T-helper 2 cell treated with Interferon-gamma antibody and Interleukin-4, amounts not matched to agents 100 ng/mL and 5 ng/mL, for 36 hours (primary cell): ENCODE results near the gene ORMDL3. TPM values are rescaled to one million over a fixed set of nuclear protein-coding genes. Genes with fewer than 3 reads are reported as not detected.

Experiments
- intact Hi-C: fragments of 100-400 bp; cut with micrococcal nuclease; formaldehyde crosslinking; loops from one replicate; pipeline ENCODE4 v1.15.1; 2023
- total RNA-seq: library from RNA; stranded (reverse); gene quantifications from 2 replicates; pipeline ENCODE4 v1.2.3, GENCODE V29; 2022

Gene ORMDL3, protein sequence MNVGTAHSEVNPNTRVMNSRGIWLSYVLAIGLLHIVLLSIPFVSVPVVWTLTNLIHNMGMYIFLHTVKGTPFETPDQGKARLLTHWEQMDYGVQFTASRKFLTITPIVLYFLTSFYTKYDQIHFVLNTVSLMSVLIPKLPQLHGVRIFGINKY
- total RNA-seq, result 120 and 134 TPM in 2 replicates

DNA sequence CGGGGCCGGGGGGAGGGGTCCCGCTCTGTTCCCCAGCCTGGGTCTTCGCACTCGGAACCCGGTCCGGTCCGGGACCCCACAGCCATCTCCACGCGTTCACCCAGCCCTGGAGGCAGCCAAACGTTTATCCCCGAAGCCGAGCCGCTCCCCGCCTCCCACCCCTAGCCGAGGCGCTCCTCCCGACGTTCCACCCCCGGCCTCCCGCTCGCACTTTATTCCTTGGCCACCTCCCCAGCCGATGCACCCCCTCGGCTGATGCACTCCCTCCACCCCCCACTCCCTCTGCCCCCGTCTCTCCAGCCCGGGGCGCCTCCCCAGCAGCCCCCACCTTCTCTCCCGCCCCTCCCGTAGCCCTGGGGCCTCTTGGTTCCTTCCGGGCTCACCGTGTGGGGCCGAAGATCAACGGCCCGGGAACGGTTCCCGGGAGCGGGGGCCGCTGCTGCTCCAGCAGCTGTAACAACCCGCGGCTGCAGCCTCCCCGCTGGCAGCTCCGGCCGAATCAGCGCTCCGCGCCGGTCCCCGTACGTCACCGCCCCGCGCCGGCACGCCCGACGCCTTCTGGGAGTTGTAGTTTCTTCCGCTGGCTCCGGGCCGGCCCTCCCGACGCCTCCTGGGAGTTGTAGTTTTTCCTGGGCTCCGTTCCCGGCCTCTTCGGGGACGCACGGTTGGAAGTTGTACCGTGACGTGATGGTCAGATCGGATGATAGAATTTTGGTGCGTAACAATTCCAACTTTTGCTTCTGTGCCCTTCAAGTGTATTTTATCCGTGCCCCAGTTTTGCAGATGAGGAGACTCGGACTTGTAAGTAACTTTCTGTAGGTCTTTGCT lies at the start of gene ORMDL3, which contains the start of gene LRRC3C:
ORMDL3 (minus strand) TSS at position 501 of the 828 bp plus-strand sequence. CDS start 3,398 bp downstream, outside the sequence.
LRRC3C (plus strand) TSS at position 632 of the 828 bp plus-strand sequence. CDS start 13,792 bp downstream, outside the sequence.
- intact Hi-C loops, result loop anchor here (1.0 to 10.0 kb wide), 6 partner anchors 26 to 173 kb away; partner anchors contain the start of genes IKZF3 and PSMD3

DNA sequence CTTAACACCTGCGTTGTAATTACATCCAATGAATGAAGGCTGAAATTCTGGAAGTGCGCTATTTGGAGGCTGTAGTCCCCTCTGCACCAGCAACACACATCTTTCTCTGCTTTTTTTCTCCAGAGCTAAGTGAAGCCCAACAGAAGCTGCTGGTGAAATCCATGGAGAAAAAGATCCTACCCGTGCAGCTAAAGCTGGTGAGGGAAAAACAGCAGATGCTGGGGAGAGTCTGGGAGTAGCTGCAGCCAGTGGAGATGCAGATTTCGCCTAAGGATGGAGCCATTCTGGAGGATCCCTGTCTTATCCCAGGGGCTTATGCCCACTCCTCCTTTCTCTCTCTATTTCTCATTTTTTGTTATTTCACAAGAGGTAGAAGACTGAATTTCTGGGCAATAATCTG lies 48.4 kb upstream of the ORMDL3 start:
- intact Hi-C loops, result no loop called here

DNA sequence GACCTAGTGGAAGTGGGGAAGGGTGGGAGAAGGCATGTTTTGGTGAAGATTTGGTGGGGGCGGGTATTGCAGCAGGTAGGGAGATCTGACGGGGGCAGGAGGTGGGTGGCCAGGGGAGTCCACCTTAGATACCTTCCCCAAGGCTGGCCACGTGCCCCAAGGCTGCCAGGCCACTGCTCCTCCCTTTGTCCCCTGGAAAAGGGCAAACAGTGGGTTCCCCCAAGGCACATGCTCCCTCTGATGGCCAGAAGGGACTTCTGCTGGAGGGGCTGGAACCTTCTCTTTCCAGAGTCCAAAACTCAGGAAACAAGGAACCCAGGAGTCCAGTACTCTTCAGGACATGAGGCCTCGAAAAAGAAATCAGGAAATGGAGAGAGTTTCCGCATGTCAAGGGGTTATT lies 47.0 kb upstream of the ORMDL3 start:
- intact Hi-C loops, result no loop called here

DNA sequence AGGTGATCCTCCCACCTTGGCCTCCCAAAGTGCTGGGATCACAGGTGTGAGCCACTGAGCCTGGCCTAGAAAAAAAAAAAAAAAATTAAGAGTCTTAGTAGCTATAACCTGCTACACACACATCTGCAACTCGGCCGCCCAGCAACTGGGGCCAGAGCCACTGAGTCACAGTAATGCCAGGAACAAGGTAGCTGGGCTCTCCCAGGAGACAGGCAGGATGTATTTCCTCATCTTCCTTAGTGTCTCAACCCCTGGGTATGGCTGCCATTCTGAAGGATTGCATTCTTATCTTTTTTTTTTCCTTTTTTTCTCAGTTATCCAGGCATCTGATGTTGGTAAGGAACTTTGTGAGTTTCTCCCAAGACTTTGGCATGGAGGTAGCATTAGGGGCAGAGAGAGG lies 46.1 kb upstream of the ORMDL3 start:
- intact Hi-C loops, result no loop called here

DNA sequence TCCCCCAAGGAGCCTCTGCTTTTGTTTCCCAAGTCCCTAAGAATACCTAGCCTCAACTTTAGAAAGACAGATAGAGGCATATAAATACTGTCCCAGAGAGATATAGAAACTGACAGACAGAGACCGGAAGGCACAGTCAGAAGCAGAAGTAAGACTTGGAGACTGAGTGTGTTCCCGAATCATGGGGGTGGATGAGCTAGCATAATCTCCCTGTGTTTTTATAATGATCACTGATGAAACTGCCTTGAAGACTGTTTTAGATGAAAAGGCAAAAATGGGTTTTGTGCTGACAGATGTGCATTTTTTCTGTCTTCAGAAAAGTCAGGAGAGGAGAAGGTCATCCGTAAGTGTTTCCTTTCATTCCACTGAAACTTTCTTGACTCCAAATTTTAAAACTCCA lies 44.9 kb upstream of the ORMDL3 start:
- intact Hi-C loops, result no loop called here

DNA sequence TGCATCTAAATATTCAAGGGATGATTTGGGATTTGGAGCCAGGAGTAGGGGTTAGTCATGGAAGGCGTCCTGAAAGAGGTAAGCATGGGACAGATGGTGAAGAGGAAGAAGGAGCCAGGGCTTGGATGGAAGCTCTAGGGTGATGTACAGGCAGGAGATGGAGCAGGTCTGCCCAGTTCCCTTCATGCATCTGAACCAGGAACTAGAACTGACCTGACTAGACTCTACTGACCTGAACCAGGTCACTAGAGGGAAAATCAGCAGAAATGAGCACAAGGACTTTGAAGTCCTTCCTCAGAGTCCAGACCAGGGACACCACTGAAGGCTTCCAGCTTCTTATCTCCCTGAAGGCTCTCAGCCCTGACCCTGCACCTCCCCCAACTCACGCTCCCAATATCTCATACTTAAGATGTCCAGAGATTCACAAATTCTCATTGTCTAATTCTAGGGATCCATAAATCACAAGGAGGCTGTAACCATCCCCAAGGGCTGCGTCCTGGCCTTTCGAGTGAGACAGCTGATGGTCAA lies 43.7 kb upstream of the ORMDL3 start:
- intact Hi-C loops, result no loop called here

DNA sequence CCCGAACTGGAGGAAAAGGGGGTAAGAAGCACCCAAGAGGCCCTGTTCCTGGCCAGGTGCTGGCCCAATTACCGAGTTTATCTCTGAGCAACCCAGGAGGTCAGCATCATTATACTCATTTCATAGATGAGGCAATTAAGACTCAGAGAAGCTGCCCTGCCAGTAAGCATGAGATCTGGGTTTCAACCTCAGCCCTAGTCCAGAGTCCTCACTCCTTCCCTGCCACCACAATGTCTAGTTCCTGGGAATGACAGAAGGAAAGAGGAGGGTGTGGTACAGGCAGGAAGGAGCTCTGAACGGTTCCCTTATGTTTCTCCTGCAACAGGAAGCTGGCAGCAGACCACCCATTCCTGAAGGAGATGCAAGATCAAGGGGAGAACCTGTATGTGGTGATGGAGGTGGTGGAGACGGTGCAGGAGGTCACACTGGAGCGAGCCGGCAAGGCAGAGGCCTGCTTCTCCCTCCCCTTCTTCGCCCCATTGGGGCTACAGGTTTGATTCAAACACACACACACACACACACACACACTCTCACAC lies 42.8 kb upstream of the ORMDL3 start:
- intact Hi-C loops, result no loop called here

DNA sequence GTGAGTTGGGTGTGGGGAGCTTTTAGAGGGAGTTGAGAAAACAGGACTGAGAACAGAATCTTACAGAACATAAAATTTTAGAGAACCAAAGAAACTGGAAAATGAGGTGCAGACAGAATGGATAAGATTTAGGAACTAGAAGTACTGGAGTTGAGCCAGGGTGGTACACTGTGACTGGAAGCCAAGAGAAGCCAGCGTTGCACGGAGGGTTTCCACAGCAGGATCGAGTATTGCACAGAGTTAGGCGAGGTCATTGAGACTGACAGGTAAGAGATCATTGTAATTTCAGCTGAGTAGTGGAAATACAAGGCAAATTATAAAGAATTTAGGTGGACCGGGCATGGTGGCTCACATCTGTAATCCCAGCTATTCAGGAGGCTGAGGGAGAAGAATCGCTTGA lies 42.0 kb upstream of the ORMDL3 start:
- intact Hi-C loops, result no loop called here

DNA sequence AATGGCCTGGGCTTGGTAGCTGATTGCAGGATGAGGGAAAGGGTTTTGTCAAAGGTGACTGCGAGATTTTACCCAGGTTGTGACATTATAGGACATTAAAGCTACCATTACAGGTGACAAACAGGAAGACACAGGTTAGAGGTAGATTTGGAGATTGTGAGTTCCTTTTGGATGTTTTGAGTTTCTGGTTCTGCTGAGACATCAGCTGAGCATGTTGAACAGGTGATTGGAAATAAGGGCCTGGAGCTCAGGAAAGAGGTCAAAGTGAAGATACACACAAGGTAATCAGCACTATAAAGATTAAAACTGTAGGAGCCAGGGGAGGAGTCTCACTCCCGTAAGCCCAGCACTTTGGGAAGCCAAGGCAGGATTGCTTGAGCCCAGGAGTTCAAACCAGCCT lies 41.4 kb upstream of the ORMDL3 start:
- intact Hi-C loops, result no loop called here

DNA sequence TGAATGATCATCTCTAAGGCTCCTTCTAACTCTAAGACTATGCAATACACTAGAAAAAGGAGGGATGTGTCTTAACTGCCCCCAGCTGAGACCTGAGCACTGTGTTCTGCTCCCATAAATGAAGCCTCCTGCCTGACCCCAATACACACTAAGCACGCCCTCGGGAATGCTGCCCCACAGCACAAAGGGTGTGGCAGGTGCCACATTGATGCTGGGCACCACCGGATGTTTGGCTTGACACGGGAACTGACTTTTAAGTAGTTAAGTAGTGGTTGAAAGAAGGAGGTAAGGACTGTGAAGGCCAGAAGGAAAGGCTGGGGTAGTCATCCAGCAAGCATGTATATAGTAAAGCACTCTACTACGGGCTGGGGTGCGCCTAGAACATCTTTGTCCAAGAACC lies 39.4 kb upstream of the ORMDL3 start:
- intact Hi-C loops, result no loop called here

DNA sequence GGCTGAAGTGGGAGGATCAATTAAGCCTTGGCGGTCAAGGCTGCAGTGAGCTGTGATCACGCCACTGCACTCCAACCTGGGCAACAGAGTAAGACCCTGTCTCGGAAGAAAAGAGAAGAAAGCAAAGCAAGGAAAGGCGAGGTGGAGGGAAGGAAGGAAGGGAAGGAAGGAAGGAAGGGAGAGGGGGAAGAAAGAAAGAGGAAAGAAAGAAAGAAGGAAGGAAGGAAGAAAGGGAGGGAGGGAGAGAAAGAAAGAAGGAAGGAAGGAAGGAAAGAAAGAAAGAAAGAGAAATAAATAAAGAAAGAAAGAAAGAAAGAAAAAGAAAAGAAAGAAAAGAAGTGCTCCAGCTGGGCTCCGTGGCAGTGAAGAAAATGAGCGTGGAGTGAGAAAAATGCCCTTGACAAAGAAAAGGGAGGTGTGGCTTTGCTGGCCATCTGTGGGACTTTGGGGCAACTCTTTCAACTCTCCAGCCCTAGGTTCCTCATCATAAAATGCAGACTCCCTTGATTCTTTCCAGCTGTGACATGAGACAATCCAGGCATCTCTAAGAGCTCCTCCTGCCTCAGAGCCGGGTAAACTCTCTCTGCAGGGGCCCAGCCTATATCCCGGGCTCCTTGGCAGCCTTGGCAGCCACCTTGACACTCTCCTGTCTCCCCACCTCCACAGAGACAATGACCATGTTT lies 37.8 kb upstream of the ORMDL3 start:
- intact Hi-C loops, result no loop called here

DNA sequence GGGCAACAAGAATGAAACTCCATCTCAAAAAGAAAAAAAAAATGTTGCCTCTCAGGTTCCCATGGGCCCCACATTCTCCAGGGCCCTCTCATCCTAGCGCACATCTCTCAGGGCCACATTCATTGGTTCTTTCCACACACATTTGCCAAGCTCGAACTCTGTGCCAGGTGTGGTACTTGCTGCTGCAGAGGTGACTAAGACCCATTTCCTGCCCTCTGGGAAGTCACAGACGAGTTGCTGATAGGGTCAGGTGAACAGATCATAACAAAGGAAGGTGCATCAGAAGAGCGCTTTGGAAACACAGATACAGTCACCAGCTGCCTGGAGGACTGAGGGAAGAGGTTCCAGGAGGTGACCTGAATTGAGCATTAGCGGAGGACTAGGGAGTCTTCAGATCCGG lies 36.4 kb upstream of the ORMDL3 start:
- intact Hi-C loops, result no loop called here

DNA sequence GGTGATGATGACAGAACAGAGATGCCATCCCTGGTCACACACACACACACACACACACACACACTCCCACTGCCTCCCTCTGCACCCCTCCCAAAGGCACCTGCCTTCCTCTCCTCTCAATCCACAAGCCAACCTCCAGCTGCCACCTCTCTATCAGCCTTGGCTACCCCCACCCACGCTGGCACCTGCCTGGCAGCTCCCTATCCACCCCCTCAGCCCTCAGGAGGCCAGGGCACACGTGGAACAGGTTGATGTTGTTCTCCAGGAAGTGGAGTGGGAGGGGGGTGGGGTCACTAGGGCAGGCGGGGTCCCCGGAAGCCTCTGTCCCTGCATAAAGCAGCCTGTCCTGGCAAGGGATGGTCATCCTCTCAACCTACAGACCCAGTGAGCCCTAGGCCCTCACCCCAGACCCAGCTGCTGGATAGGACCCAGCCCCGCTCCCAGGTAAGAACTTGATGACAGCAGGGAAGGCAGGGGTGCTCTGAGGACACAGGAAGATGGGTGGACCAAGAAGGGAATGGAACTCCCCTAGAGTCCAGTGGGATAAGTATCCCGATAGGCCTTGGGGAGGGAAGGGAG lies 35.3 kb upstream of the ORMDL3 start, which contains the start of gene GSDMA:
GSDMA (plus strand) TSS at position 363 of the 579 bp plus-strand sequence. CDS start 2,684 bp downstream, outside the sequence.
- intact Hi-C loops, result no loop called here

DNA sequence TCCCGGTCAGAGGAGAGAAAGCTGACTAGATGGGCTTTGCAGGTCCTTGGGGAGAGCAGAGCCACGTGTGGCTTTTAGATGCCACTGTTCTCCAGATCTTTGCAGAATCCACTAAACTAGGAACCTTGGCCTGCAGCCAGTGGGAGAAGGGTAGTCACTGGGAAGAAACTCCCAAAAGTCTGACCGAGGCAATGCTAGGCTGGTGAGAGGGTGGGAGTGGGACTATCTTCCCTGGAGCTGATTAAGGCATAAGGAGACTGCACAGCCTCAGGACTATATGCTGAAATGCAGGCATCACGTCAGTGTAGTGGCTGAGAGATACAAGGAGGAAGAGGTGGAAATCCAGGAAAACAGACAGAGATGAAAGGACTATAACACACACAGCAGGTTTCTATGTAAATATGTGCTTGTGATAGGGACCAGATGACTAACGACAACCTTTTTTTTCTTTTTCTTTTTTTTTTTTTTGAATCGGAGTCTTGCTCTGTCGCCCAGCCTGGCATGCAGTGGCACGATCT lies 33.2 kb upstream of the ORMDL3 start:
- intact Hi-C loops, result no loop called here

DNA sequence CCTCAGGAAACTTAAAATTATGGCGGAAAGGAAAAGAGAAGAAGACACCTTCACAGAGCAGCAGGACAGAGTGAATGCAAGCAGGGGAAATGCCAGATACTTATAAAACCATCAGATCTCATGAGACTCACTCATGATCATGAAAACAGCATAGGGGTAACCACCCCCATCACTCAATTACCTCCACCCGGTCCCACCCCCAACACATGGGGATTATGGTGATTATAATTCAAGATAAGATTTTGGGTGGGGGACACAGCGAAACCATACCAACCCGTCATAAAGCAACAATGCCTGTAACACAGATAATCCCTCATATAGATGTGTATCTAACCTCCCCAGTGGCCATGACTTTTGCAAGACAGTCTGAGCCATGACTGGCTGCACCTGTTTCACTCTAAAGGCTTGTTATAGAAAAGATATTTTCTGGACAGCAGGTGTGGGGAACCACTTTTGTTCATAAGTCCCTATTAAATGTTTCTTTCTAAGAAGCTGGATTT lies 28.4 kb upstream of the ORMDL3 start:
- intact Hi-C loops, result loop anchor here (10.0 kb wide), 1 partner anchor 321 kb away; the partner anchor contains the start of gene STARD3

DNA sequence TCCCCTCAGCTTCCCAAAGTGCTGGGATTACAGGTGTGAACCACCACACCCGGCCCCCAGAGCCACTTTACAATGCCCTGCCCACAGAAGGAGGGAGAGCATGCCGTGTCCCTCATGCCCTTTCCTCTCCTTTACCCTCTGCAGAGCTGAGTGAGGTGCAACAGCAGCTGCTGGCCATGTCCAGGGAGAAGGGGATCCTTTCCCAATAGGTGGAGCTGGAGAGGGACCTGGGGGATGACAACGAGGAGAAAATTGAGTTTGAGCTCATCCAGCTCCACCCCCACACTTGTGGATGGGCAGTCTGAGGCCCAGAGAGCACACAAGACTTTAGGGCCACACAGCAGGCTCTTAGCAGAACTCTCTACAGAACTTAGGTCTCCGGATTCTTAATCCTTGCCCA lies 27.5 kb upstream of the ORMDL3 start:
- intact Hi-C loops, result loop anchor here (10.0 kb wide), 1 partner anchor 320 kb away; the partner anchor contains the start of gene STARD3

DNA sequence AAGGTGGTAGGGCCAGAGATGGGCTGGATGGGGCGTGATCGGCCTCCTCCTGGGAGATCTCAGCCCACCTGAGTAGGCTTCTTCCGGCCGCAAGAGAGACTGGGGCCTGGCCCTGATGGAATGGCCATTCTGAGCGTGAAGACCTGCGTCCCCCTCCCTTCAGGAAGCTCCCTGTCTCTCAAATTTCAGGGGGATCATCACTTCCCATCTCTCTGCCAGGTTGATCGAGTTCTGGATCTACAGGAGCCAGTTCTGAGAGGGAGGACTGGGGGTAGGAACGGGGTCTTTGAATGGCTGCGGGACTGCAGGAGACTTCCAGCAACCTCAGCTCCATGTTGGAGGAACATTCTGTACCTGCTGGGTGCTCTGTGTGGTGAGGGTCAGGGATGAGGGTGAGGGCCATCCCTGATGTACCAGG lies 26.1 kb upstream of the ORMDL3 start:
- intact Hi-C loops, result loop anchor here (1.0 to 10.0 kb wide), 3 partner anchors 26 to 319 kb away; partner anchors contain the start of genes LRRC3C, ORMDL3, PSMD3 and STARD3

DNA sequence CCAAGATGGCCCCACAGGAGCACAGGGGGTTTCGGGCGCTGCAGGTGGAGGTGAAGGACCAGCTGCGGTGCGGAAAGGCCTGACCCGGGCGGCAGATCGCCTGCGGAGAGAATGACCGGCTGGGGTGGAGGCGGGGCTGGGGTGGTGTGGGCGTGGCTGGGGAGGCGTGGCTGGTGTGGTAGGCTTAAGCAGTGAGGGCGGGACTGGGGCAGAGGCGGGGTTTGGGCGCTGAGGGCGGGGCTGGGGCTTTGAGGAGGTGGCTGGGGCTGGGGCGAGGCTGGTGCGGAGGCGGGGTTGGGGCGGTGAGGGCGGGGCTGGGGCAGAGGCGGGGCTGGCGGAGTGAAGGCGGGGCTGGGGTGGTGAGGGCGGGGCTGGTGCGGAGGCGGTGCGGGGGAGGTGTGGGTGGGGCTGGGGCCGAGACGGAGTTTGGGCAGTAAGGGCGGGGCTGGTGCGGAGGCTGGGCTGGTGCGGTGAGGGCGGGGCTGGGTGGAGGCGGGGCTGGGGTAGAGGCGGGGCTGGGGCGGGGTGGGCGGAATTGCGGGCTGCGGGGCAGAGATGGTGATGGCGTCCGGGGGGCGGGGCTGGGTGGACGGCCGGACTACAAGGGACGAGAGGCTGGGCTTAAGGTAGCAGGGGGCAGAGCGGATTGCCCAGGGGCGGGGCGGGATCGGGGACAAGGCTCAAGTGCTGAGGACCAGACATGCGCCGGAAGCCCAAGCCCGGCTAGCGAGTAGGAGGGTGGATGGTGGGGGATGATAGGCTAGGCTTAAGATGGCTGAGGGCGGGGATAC lies 25.5 kb upstream of the ORMDL3 start:
- intact Hi-C loops, result loop anchor here (1.0 to 10.0 kb wide), 3 partner anchors 26 to 318 kb away; partner anchors contain the start of genes LRRC3C, ORMDL3, PSMD3 and STARD3
